Measurements from ENCODE around the gene ECSIT. TPM values are rescaled to one million over a fixed set of nuclear protein-coding genes. Genes with fewer than 3 reads are reported as not detected.

Gene ECSIT
- polyA plus RNA-seq, 1 donor (not counting 4 experiments of a cell fraction or from before 2014, with no cell fraction given) = 16.0 TPM

GRCh38 chr19:11550265-11550664 lies 21.3 kb upstream of the ECSIT start:
- Histone ChIP-seq H3K4me3 (ENCODE audit: control insufficient read depth in 2 of 3, extremely low read depth in 1 of 3, insufficient read depth in 2 of 3, low read depth in 1 of 3, low read length in 3 of 3) (no peak overlapping the region), H4K20me1 (ENCODE audit: control insufficient read depth, extremely low read depth, insufficient read depth, low read length) (peaks cover 2% of the 10 kb centered on the region), H3K4me2 (ENCODE audit: control insufficient read depth, extremely low read depth, insufficient read depth, low read depth, low read length) (no peak overlapping the region), H3K4me1 (ENCODE audit: control insufficient read depth, extremely low read depth, insufficient read depth, low read length) (peaks cover 7% of the 10 kb centered on the region), H3K27ac (ENCODE audit: control insufficient read depth, insufficient read depth, low read length) (no peak overlapping the region), H3K79me2 (ENCODE audit: control insufficient read depth, insufficient read depth, low read length) (peaks cover 4% of the 10 kb centered on the region), H3K9me1 (ENCODE audit: control insufficient read depth, extremely low read depth, insufficient read depth, low read length) (no peaks in the 10 kb centered on the region), H3K9me3 (ENCODE audit: control insufficient read depth, low read depth, low read length) (no peaks in the 10 kb centered on the region), H3K9ac (ENCODE audit: control insufficient read depth, extremely low read depth, insufficient read depth, low read length) (no peak overlapping the region), H3K36me3 (ENCODE audit: control insufficient read depth in 2 of 2, extremely low read depth in 1 of 2, insufficient read depth in 2 of 2, low read length in 2 of 2) (peaks cover 7 to 15% of the 10 kb centered on the region in 2 experiments), H2AFZ (ENCODE audit: control insufficient read depth, low read length) (no peak overlapping the region), H3K27me3 (ENCODE audit: control insufficient read depth, extremely low read depth, insufficient read depth, low read length) (no peaks in the 10 kb centered on the region)
- DNase-seq (ENCODE audit: low read depth, low spot score) = no peak
- FAIRE-seq = no peak
- dilution Hi-C loops (cut with MboI; ENCODE audit: extremely low pct_ligation_motif_present, low sequenced_read_pairs) = no loop called here
- TF ChIP-seq, protein P1, sequence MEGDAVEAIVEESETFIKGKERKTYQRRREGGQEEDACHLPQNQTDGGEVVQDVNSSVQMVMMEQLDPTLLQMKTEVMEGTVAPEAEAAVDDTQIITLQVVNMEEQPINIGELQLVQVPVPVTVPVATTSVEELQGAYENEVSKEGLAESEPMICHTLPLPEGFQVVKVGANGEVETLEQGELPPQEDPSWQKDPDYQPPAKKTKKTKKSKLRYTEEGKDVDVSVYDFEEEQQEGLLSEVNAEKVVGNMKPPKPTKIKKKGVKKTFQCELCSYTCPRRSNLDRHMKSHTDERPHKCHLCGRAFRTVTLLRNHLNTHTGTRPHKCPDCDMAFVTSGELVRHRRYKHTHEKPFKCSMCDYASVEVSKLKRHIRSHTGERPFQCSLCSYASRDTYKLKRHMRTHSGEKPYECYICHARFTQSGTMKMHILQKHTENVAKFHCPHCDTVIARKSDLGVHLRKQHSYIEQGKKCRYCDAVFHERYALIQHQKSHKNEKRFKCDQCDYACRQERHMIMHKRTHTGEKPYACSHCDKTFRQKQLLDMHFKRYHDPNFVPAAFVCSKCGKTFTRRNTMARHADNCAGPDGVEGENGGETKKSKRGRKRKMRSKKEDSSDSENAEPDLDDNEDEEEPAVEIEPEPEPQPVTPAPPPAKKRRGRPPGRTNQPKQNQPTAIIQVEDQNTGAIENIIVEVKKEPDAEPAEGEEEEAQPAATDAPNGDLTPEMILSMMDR (optimal IDR thresholded peaks at IDR 0.05 in 1 of 3, IDR thresholded peaks at IDR 0.05 in 1 of 3, conservative IDR thresholded peaks at IDR 0.05 in 1 of 3; ENCODE audit: extremely low read depth in 1 of 3, insufficient read depth in 2 of 3, low read length in 3 of 3) = no peak
- TF ChIP-seq EZH2 (IDR thresholded peaks at IDR 0.05; ENCODE audit: low read length) = no peak

- dilution Hi-C loops (cut with MboI; ENCODE audit: extremely low pct_ligation_motif_present, low sequenced_read_pairs) = no loop called here
- Histone ChIP-seq H3K4me3 (ENCODE audit: control insufficient read depth in 2 of 3, extremely low read depth in 1 of 3, insufficient read depth in 2 of 3, low read depth in 1 of 3, low read length in 3 of 3) (no peak overlapping the region), H3K27me3 (ENCODE audit: control insufficient read depth, extremely low read depth, insufficient read depth, low read length) (no peaks in the 10 kb centered on the region), H3K4me2 (ENCODE audit: control insufficient read depth, extremely low read depth, insufficient read depth, low read depth, low read length) (no peak overlapping the region), H3K27ac (ENCODE audit: control insufficient read depth, insufficient read depth, low read length) (no peak overlapping the region), H3K9me3 (ENCODE audit: control insufficient read depth, low read depth, low read length) (no peaks in the 10 kb centered on the region), H4K20me1 (ENCODE audit: control insufficient read depth, extremely low read depth, insufficient read depth, low read length) (peaks cover 2% of the 10 kb centered on the region), H3K79me2 (ENCODE audit: control insufficient read depth, insufficient read depth, low read length) (peaks cover 2% of the 10 kb centered on the region), H3K9me1 (ENCODE audit: control insufficient read depth, extremely low read depth, insufficient read depth, low read length) (no peaks in the 10 kb centered on the region), H2AFZ (ENCODE audit: control insufficient read depth, low read length) (no peak overlapping the region), H3K36me3 (ENCODE audit: control insufficient read depth in 2 of 2, extremely low read depth in 1 of 2, insufficient read depth in 2 of 2, low read length in 2 of 2) (peaks cover 7 to 15% of the 10 kb centered on the region in 2 experiments), H3K9ac (ENCODE audit: control insufficient read depth, extremely low read depth, insufficient read depth, low read length) (no peak overlapping the region), H3K4me1 (ENCODE audit: control insufficient read depth, extremely low read depth, insufficient read depth, low read length) (peaks cover 7% of the 10 kb centered on the region)
- no peak for DNase-seq (ENCODE audit: low read depth, low spot score)
- no peak for TF ChIP-seq EZH2 (IDR thresholded peaks at IDR 0.05; ENCODE audit: low read length)
- TF ChIP-seq, protein P1 (optimal IDR thresholded peaks at IDR 0.05 in 1 of 3, IDR thresholded peaks at IDR 0.05 in 1 of 3, conservative IDR thresholded peaks at IDR 0.05 in 1 of 3; ENCODE audit: extremely low read depth in 1 of 3, insufficient read depth in 2 of 3, low read length in 3 of 3) = no peak
- FAIRE-seq = no peak
These were observed 20.5 kb upstream of the ECSIT start for GRCh38 chr19:11549386-11549953.

Measured in keratinocyte (primary cell).